K562 (cell line): ENCODE measurements around the gene SMIM36. TPM values are rescaled to one million over a fixed set of nuclear protein-coding genes. Genes with fewer than 3 reads are reported as not detected.
A peak's percentile ranks its signal among the peaks of the same experiment; 100 is the strongest.

Source experiments
- ATF1 ChIP-seq, 2 experiments: fragments of 450-650 bp in 1 of 2; IDR thresholded peaks; 2 replicates each; pipeline ENCODE4 v1.6.1; 2016; ENCODE audit warnings: missing compliant biosample characterization in 1 of 2, missing genetic modification characterization in 1 of 2
- CBFA2T2 ChIP-seq: fragments of 450-650 bp; conservative IDR thresholded peaks from 2 replicates; pipeline ENCODE4 v1.6.1; 2017; ENCODE audit warnings: mild to moderate bottlenecking
- CEBPB ChIP-seq: fragments of 450-650 bp; IDR thresholded peaks from 2 replicates; pipeline ENCODE4 v1.6.1; 2016; ENCODE audit warnings: missing genetic modification characterization, missing compliant biosample characterization
- DEAF1 ChIP-seq: fragments of 450-650 bp; formaldehyde crosslinking; IDR thresholded peaks from 2 replicates; pipeline ENCODE4 v1.4.0; 2020; ENCODE audit warnings: mild to moderate bottlenecking, moderate library complexity
- EP300 ChIP-seq: IDR thresholded peaks from 2 replicates; pipeline ENCODE4 v1.6.1; 2012; ENCODE audit warnings: low read length, improper control_type of control experiment
- L3MBTL2 ChIP-seq: fragments of 450-650 bp; IDR thresholded peaks from 2 replicates; pipeline ENCODE4 v1.6.1; 2016; ENCODE audit warnings: mild to moderate bottlenecking, moderate library complexity
- MTA1 ChIP-seq: fragments of 450-650 bp; IDR thresholded peaks from 2 replicates; pipeline ENCODE4 v1.6.1; 2017; ENCODE audit warnings: borderline replicate concordance
- MYC ChIP-seq, 2 experiments: fragments of 250-450 bp in 1 of 2; sonication (Bioruptor Pico) in 1 of 2; IDR thresholded peaks; 2 replicates each; pipeline versions ENCODE4 v1.5.1 to v1.6.1; 2012 to 2021; ENCODE audit warnings: low read depth in 2 of 2, borderline replicate concordance in 1 of 2, improper control_type of control experiment in 1 of 2, low read length in 1 of 2, mild to moderate bottlenecking in 1 of 2, moderate library complexity in 1 of 2
- NR3C1 ChIP-seq: sonication (generic); formaldehyde crosslinking; IDR thresholded peaks from 2 replicates; pipeline ENCODE4 v1.8.1; 2022; ENCODE audit warnings: missing genetic modification reagents
- PBX2 ChIP-seq, 2 experiments: IDR thresholded peaks in 1 of 2; conservative IDR thresholded peaks in 1 of 2; 2 replicates each; pipeline ENCODE4 v1.6.1; 2016; ENCODE audit warnings: low read depth in 2 of 2, mild to moderate bottlenecking in 1 of 2, missing compliant biosample characterization in 1 of 2, missing genetic modification characterization in 1 of 2, moderate library complexity in 1 of 2
- POLR2A ChIP-seq: fragments of 450-650 bp; conservative IDR thresholded peaks from 2 replicates; pipeline ENCODE4 v1.6.1; 2016
- RREB1 ChIP-seq: fragments of 250-450 bp; sonication (Bioruptor Pico); IDR thresholded peaks from 2 replicates; pipeline ENCODE4 v1.4.0; 2020
- SIRT6 ChIP-seq: IDR thresholded peaks from one replicate; pipeline ENCODE4 v1.6.1; 2012; ENCODE audit warnings: low read depth, mild to moderate bottlenecking, control low read depth, inconsistent platforms, low read length, moderate library complexity
- SP1 ChIP-seq: sonication (generic); formaldehyde crosslinking; IDR thresholded peaks from 2 replicates; pipeline ENCODE4 v1.8.1; 2022; ENCODE audit warnings: mild to moderate bottlenecking, missing genetic modification reagents
- TCF3 ChIP-seq: sonication (generic); formaldehyde crosslinking; IDR thresholded peaks from 2 replicates; pipeline ENCODE4 v1.4.0; 2020; ENCODE audit warnings: mild to moderate bottlenecking, missing genetic modification reagents
- ZNF12 ChIP-seq: sonication (generic); formaldehyde crosslinking; IDR thresholded peaks from 2 replicates; pipeline ENCODE4 v1.4.0; 2020; ENCODE audit warnings: mild to moderate bottlenecking, missing genetic modification reagents
- ZNF584 ChIP-seq: fragments of 200-800 bp; sonication (Bioruptor generic); IDR thresholded peaks from 2 replicates; pipeline ENCODE4 v1.6.1; 2016; ENCODE audit warnings: low read depth, mild to moderate bottlenecking, missing genetic modification characterization, missing compliant biosample characterization
- polyA plus RNA-seq, 8 experiments: library from polyadenylated mRNA; depleted of rRNA in 4 of 8; stranded (reverse) in 5 of 8; unstranded in 3 of 8; fragments of >200 nt; fragmentation: Nextera tagmentation in 2 of 8; fragmentation: Illumina TruSeq in 1 of 8; extraction: Ambion mirVana in 2 of 8; extraction: Trizol in 1 of 8; gene quantifications; 2 replicates each; pipeline versions ENCODE4 v1.2.1 to v1.2.3, GENCODE V29; 2011 to 2014; ENCODE audit warnings: inconsistent platforms in 1 of 8, missing spikeins in 1 of 8
- total RNA-seq, 7 experiments: library from RNA; depleted of rRNA in 6 of 7; stranded (reverse); fragments of >200 nt in 6 of 7; fragmentation: Illumina TruSeq in 2 of 7; extraction: Trizol in 2 of 7; gene quantifications; 2 replicates each; pipeline versions ENCODE4 v1.2.1 to v1.2.3, GENCODE V29; 2011 to 2021; ENCODE audit warnings: low replicate concordance in 1 of 7

SMIM36 gene
- total and polyA plus RNA-seq, 9 of the 15 experiments (the other 6 are each of a cell fraction or from before 2014, with no cell fraction given) = not detected

GRCh38 chr17:55496094-55496881 is 15.0 kb downstream of the SMIM36 start (continued):
- TF ChIP-seq DEAF1 (CRISPR knock-in tag) = no peak
- TF ChIP-seq POLR2A = no peak
- TF ChIP-seq SP1 (CRISPR knock-in tag) = no peak
- 0 out of 2 replicates have a peak, but pooled peaks have one; percentile 28 for TF ChIP-seq L3MBTL2
- TF ChIP-seq CEBPB (tag) = peak; percentile 99
- no peak for TF ChIP-seq PBX2 (CRISPR knock-in tag; IDR thresholded peaks at IDR 0.05; ENCODE audit: low read depth)
- 0 out of 2 replicates have a peak, but pooled peaks have one; percentile 25 for TF ChIP-seq PBX2 (tag; conservative IDR thresholded peaks at IDR 0.05; ENCODE audit: low read depth)
- peak; percentile 65; the same call in 1 of the 2 replicates for TF ChIP-seq MTA1
- TF ChIP-seq TCF3 (CRISPR knock-in tag) = 0 out of 2 replicates have a peak, but pooled peaks have one; percentile 25
- no peak for TF ChIP-seq NR3C1 (CRISPR knock-in tag)
- no peak for TF ChIP-seq RREB1
- TF ChIP-seq ZNF584 = peak; percentile 73; the same call in 1 of the 2 replicates
- no peak for TF ChIP-seq ZNF12
- TF ChIP-seq ATF1 (CRISPR knock-in tag; IDR thresholded peaks at IDR 0.05) = no peak
- peak; percentile 87 for TF ChIP-seq ATF1 (tag; IDR thresholded peaks at IDR 0.05)
- no peak for TF ChIP-seq SIRT6
- no peak for TF ChIP-seq MYC (IDR thresholded peaks at IDR 0.05; ENCODE audit: low read depth, low read length)
- no peak for TF ChIP-seq MYC (CRISPR knock-in tag; IDR thresholded peaks at IDR 0.05; ENCODE audit: borderline replicate concordance, low read depth)
- TF ChIP-seq EP300 = peak; percentile 51; the same call in 1 of the 2 replicates
- TF ChIP-seq CBFA2T2 = peak; percentile 16; the same call in 1 of the 2 replicates
